IPS-18a (cell line): ENCODE measurements around the gene SCUBE1.

Experiments used
- H3K27ac ChIP-seq: one replicate; pipeline ENCODE4 v1.5.1; 2013; ENCODE audit warnings: low read length
- H3K27me3 ChIP-seq: one replicate; pipeline ENCODE4 v1.6.1; 2013; ENCODE audit warnings: mild to moderate bottlenecking, low read length; ENCODE audit not compliant: control insufficient read depth, insufficient read depth
- H3K36me3 ChIP-seq: one replicate; pipeline ENCODE4 v1.6.1; 2013; ENCODE audit warnings: low read depth, low read length; ENCODE audit not compliant: control insufficient read depth
- H3K4me1 ChIP-seq: one replicate; pipeline ENCODE4 v1.6.1; 2013; ENCODE audit warnings: low read depth, low read length; ENCODE audit not compliant: control insufficient read depth
- H3K4me3 ChIP-seq: one replicate; pipeline ENCODE4 v1.5.1; 2013; ENCODE audit warnings: low read length
- H3K9ac ChIP-seq: one replicate; pipeline ENCODE4 v1.6.1; 2013; ENCODE audit warnings: mild to moderate bottlenecking, low read length, moderate library complexity
- H3K9me3 ChIP-seq: one replicate; pipeline ENCODE4 v1.6.1; 2013; ENCODE audit warnings: low read depth, low read length; ENCODE audit not compliant: control insufficient read depth

Gene SCUBE1

GRCh38 chr22:43245717-43246116 is 97.5 kb downstream of the SCUBE1 start:
- Histone ChIP-seq H3K27me3 (no peaks in the 10 kb centered on the region), H3K9me3 (no peaks in the 10 kb centered on the region), H3K4me3 (no peak overlapping the region), H3K36me3 (no peaks in the 10 kb centered on the region), H3K4me1 (no peaks in the 10 kb centered on the region), H3K27ac (no peak overlapping the region), H3K9ac (no peak overlapping the region)

- no peak overlapping the region for H3K27ac ChIP-seq
- no peaks in the 10 kb centered on the region for H3K4me1 ChIP-seq
- no peak overlapping the region for H3K4me3 ChIP-seq
- no peak overlapping the region for H3K9ac ChIP-seq
- no peaks in the 10 kb centered on the region for H3K36me3 ChIP-seq
- no peaks in the 10 kb centered on the region for H3K27me3 ChIP-seq
- no peaks in the 10 kb centered on the region for H3K9me3 ChIP-seq
Measured at GRCh38 chr22:43244803-43245527, 98.2 kb downstream of the SCUBE1 start.

- Histone ChIP-seq H3K4me3 (no peak overlapping the region), H3K4me1 (no peaks in the 10 kb centered on the region), H3K36me3 (no peaks in the 10 kb centered on the region), H3K27me3 (no peaks in the 10 kb centered on the region), H3K9me3 (no peaks in the 10 kb centered on the region), H3K9ac (no peak overlapping the region), H3K27ac (no peak overlapping the region)
Measured at GRCh38 chr22:43244402-43244801, 98.8 kb downstream of the SCUBE1 start.

GRCh38 chr22:43243324-43243723 is 99.8 kb downstream of the SCUBE1 start:
- no peak overlapping the region for H3K4me3 ChIP-seq
- no peaks in the 10 kb centered on the region for H3K36me3 ChIP-seq
- no peaks in the 10 kb centered on the region for H3K4me1 ChIP-seq
- H3K27me3 ChIP-seq, result no peaks in the 10 kb centered on the region
- H3K9me3 ChIP-seq, result no peaks in the 10 kb centered on the region
- H3K9ac ChIP-seq, result no peak overlapping the region
- H3K27ac ChIP-seq, result no peak overlapping the region

GRCh38 chr22:43242627-43243026 is 100.5 kb downstream of the SCUBE1 start:
- Histone ChIP-seq H3K36me3 (no peaks in the 10 kb centered on the region), H3K27ac (no peak overlapping the region), H3K4me3 (no peak overlapping the region), H3K9ac (no peak overlapping the region), H3K9me3 (no peaks in the 10 kb centered on the region), H3K27me3 (no peaks in the 10 kb centered on the region), H3K4me1 (no peaks in the 10 kb centered on the region)

GRCh38 chr22:43241699-43242386 is 101.3 kb downstream of the SCUBE1 start:
- Histone ChIP-seq H3K4me1 (no peaks in the 10 kb centered on the region), H3K27ac (no peak overlapping the region), H3K9me3 (no peaks in the 10 kb centered on the region)

GRCh38 chr22:43241138-43241597 is 102.0 kb downstream of the SCUBE1 start:
- Histone ChIP-seq H3K4me3 (no peak overlapping the region), H3K27ac (no peak overlapping the region), H3K9ac (no peak overlapping the region), H3K27me3 (no peaks in the 10 kb centered on the region), H3K9me3 (no peaks in the 10 kb centered on the region), H3K36me3 (no peaks in the 10 kb centered on the region), H3K4me1 (no peaks in the 10 kb centered on the region)

More at GRCh38 chr22:43241699-43242386, 101.3 kb downstream of the SCUBE1 start:
- H3K36me3 ChIP-seq, result no peaks in the 10 kb centered on the region
- no peak overlapping the region for H3K9ac ChIP-seq
- H3K4me3 ChIP-seq, result no peak overlapping the region
- no peaks in the 10 kb centered on the region for H3K27me3 ChIP-seq

- no peaks in the 10 kb centered on the region for H3K9me3 ChIP-seq
- no peaks in the 10 kb centered on the region for H3K4me1 ChIP-seq
- H3K4me3 ChIP-seq, result no peak overlapping the region
- no peaks in the 10 kb centered on the region for H3K36me3 ChIP-seq
- H3K9ac ChIP-seq, result no peak overlapping the region
- H3K27ac ChIP-seq, result no peak overlapping the region
- H3K27me3 ChIP-seq, result no peaks in the 10 kb centered on the region
Measured at GRCh38 chr22:43240614-43241013, 102.6 kb downstream of the SCUBE1 start.

- Histone ChIP-seq H3K9me3 (no peaks in the 10 kb centered on the region), H3K4me1 (no peaks in the 10 kb centered on the region), H3K4me3 (no peak overlapping the region), H3K27me3 (no peaks in the 10 kb centered on the region), H3K36me3 (no peaks in the 10 kb centered on the region), H3K27ac (no peak overlapping the region), H3K9ac (no peak overlapping the region)
Measured at GRCh38 chr22:43239956-43240355, 103.2 kb downstream of the SCUBE1 start.

GRCh38 chr22:43239193-43239780 is 103.9 kb downstream of the SCUBE1 start:
- Histone ChIP-seq H3K4me1 (no peaks in the 10 kb centered on the region), H3K9ac (no peak overlapping the region), H3K36me3 (no peaks in the 10 kb centered on the region)

GRCh38 chr22:43238526-43239006 is 104.6 kb downstream of the SCUBE1 start:
- no peaks in the 10 kb centered on the region for H3K4me1 ChIP-seq

More at GRCh38 chr22:43239193-43239780, 103.9 kb downstream of the SCUBE1 start:
- Histone ChIP-seq H3K4me3 (no peak overlapping the region), H3K27me3 (no peaks in the 10 kb centered on the region), H3K27ac (no peak overlapping the region), H3K9me3 (no peaks in the 10 kb centered on the region)

More at GRCh38 chr22:43238526-43239006, 104.6 kb downstream of the SCUBE1 start:
- H3K9me3 ChIP-seq, result no peaks in the 10 kb centered on the region
- H3K36me3 ChIP-seq, result no peaks in the 10 kb centered on the region
- H3K27me3 ChIP-seq, result no peaks in the 10 kb centered on the region
- H3K4me3 ChIP-seq, result no peak overlapping the region
- H3K9ac ChIP-seq, result no peak overlapping the region
- H3K27ac ChIP-seq, result no peak overlapping the region
